IMR-90 (cell line): ENCODE data around the gene SRBD1.

Experiments
- BHLHE40 ChIP-seq: fragments of 150-350 bp; IDR thresholded peaks from 2 replicates; pipeline ENCODE4 v1.6.1; 2016; ENCODE audit warnings: mild to moderate bottlenecking, low read depth, low read length
- CHD1 ChIP-seq: IDR thresholded peaks from 2 replicates; pipeline ENCODE4 v1.6.1; 2012; ENCODE audit warnings: low read depth, low read length, improper control_type of control experiment
- POLR2A ChIP-seq: IDR thresholded peaks from 2 replicates; pipeline ENCODE4 v1.6.1; 2012; ENCODE audit warnings: mild to moderate bottlenecking, low read depth, low read length
- RCOR1 ChIP-seq: IDR thresholded peaks from 2 replicates; pipeline ENCODE4 v1.6.1; 2012; ENCODE audit warnings: mild to moderate bottlenecking, low read length, improper control_type of control experiment; ENCODE audit not compliant: insufficient replicate concordance
- RFX5 ChIP-seq: IDR thresholded peaks from 2 replicates; pipeline ENCODE4 v1.8.0; 2012; ENCODE audit warnings: low read depth, mild to moderate bottlenecking, low read length, moderate library complexity
- USF2 ChIP-seq: fragments of 150-350 bp; IDR thresholded peaks from 2 replicates; pipeline ENCODE4 v1.6.1; 2017; ENCODE audit warnings: mild to moderate bottlenecking, antibody characterized with exemption, low read length, low read depth
- TF ChIP-seq, protein P1 (sequence below): conservative IDR thresholded peaks from 2 replicates; pipeline ENCODE4 v1.5.1; 2012; ENCODE audit warnings: mild to moderate bottlenecking, low read depth, low read length, improper control_type of control experiment

DNA sequence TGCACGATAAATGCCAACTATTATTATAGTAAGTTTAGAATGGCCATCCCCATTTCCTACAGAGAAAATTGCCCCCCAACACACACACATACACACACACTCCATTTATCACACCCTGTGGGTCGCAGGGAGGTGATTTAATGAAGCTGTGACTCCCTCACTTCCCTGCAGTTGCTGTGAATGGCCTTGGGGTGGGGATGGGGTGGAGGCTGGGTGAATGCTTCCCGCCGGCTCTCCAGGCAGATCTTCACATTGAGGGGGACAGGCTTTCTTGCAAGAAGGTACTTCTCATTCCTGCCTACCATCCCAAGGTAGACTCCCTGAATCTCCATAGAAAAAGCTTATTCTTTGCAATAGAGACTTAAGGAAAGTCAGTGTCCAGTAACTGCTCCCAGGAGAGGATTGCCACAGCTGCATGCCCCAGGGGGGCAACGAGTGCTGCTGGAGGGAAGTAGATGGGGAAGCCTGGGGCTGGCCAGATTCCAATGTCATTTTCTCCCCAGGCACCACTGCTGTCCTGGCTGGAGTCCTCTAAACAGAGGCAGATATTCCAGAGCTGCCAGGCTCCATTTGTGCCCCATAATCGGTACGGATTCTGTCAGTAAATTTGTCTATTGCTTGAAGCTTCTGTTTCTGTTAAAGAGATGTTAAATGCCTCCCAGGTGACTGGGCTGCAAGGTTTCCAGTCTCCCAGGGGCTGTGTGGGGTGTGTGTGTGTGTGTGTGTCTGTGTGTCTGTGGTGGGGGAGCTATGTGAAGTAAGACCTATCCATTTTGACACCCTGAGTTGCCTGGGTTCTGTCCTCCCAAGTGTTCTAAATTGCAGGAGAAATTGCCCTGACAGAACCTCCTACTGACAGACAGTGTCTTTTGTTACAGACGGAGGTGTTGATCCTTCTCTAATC is 265.5 kb downstream of the SRBD1 start:
- TF ChIP-seq, protein P1, sequence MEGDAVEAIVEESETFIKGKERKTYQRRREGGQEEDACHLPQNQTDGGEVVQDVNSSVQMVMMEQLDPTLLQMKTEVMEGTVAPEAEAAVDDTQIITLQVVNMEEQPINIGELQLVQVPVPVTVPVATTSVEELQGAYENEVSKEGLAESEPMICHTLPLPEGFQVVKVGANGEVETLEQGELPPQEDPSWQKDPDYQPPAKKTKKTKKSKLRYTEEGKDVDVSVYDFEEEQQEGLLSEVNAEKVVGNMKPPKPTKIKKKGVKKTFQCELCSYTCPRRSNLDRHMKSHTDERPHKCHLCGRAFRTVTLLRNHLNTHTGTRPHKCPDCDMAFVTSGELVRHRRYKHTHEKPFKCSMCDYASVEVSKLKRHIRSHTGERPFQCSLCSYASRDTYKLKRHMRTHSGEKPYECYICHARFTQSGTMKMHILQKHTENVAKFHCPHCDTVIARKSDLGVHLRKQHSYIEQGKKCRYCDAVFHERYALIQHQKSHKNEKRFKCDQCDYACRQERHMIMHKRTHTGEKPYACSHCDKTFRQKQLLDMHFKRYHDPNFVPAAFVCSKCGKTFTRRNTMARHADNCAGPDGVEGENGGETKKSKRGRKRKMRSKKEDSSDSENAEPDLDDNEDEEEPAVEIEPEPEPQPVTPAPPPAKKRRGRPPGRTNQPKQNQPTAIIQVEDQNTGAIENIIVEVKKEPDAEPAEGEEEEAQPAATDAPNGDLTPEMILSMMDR, result no peak
- TF ChIP-seq POLR2A, result no peak
- TF ChIP-seq CHD1, result no peak
- TF ChIP-seq USF2, result no peak
- TF ChIP-seq BHLHE40, result no peak
- TF ChIP-seq RCOR1, result no peak
- no peak for TF ChIP-seq RFX5
